ENCODE results near the gene BCL11B.

- TF ChIP-seq CTCF (IDR thresholded peaks at IDR 0.05) (no peak), EZH2 (IDR thresholded peaks at IDR 0.05) (no peak), EZH2phosphoT487 (IDR thresholded peaks at IDR 0.05) (no peak)
Measured at GRCh38 chr14:99270458-99271220, 1.4 kb downstream of the BCL11B start.

Measured in neural progenitor cell (in vitro differentiated cells).